Mesendoderm (in vitro differentiated cells): ENCODE results near the gene CHFR.

Experiments
- DNase-seq: peaks from one replicate; pipeline ENCODE4 v3.0.0; 2013
- H2AK5ac ChIP-seq: 2 replicates; pipeline ENCODE4 v1.6.1; 2013; ENCODE audit warnings: low read length, inconsistent platforms
- H2BK120ac ChIP-seq: 2 replicates; pipeline ENCODE4 v1.6.1; 2013; ENCODE audit warnings: low read depth, mild to moderate bottlenecking, low read length, moderate library complexity, mixed read lengths
- H2BK15ac ChIP-seq: replicated peaks from 2 replicates; pipeline ENCODE4 v1.6.1; 2013; ENCODE audit warnings: low read depth, mild to moderate bottlenecking, moderate library complexity
- H2BK5ac ChIP-seq: 2 replicates; pipeline ENCODE4 v1.6.1; 2013; ENCODE audit warnings: low read length, inconsistent platforms
- H3K18ac ChIP-seq: 2 replicates; pipeline ENCODE4 v1.6.1; 2013; ENCODE audit warnings: mild to moderate bottlenecking, low read length, mixed read lengths
- H3K23ac ChIP-seq: one replicate; pipeline ENCODE4 v1.6.1; 2013; ENCODE audit warnings: low read length
- H3K27ac ChIP-seq: 2 replicates; pipeline ENCODE4 v1.5.1; 2013; ENCODE audit warnings: low read depth, mild to moderate bottlenecking, inconsistent platforms, low read length, moderate library complexity
- H3K27me3 ChIP-seq: 2 replicates; pipeline ENCODE4 v1.6.1; 2013; ENCODE audit warnings: low read length, control low read depth, mild to moderate bottlenecking, inconsistent platforms; ENCODE audit not compliant: insufficient read depth, poor library complexity
- H3K36me3 ChIP-seq: 2 replicates; pipeline ENCODE4 v1.6.1; 2013; ENCODE audit warnings: low read length, inconsistent platforms; ENCODE audit not compliant: control insufficient read depth, insufficient read depth
- H3K4ac ChIP-seq: one replicate; pipeline ENCODE4 v1.6.1; 2013; ENCODE audit warnings: low read depth, mild to moderate bottlenecking, low read length, moderate library complexity
- H3K4me1 ChIP-seq: 2 replicates; pipeline ENCODE4 v1.6.1; 2013; ENCODE audit warnings: low read depth, low read length, inconsistent platforms; ENCODE audit not compliant: control insufficient read depth
- H3K4me2 ChIP-seq: 2 replicates; pipeline ENCODE4 v1.6.1; 2013; ENCODE audit warnings: low read length
- H3K4me3 ChIP-seq: 2 replicates; pipeline ENCODE4 v1.5.1; 2013; ENCODE audit warnings: mild to moderate bottlenecking, low read length
- H3K56ac ChIP-seq: one replicate; pipeline ENCODE4 v1.6.1; 2013; ENCODE audit warnings: low read length
- H3K79me1 ChIP-seq: 2 replicates; pipeline ENCODE4 v1.6.1; 2013; ENCODE audit warnings: low read length, inconsistent platforms
- H3K79me2 ChIP-seq: 2 replicates; pipeline ENCODE4 v1.6.1; 2013; ENCODE audit warnings: mild to moderate bottlenecking, low read length; ENCODE audit not compliant: control insufficient read depth, insufficient read depth
- H3K9ac ChIP-seq: 2 replicates; pipeline ENCODE4 v1.6.1; 2013; ENCODE audit warnings: low read length, inconsistent platforms
- H4K5ac ChIP-seq: one replicate; pipeline ENCODE4 v1.6.1; 2013; ENCODE audit warnings: low read length
- H4K8ac ChIP-seq: one replicate; pipeline ENCODE4 v1.6.1; 2013; ENCODE audit warnings: low read depth, mild to moderate bottlenecking, control low read depth, low read length, moderate library complexity
- WGBS: extraction: QIAGEN DNeasy Blood & Tissue Kit; methylation state at CpG from one replicate; pipeline ENCODE4 v1.1.7; 2013; ENCODE audit warnings: low lambda C conversion rate, missing lambda C conversion rate; ENCODE audit not compliant: insufficient coverage; ENCODE audit errors: extremely low coverage; 5-methylcytosine and 5-hydroxymethylcytosine counted together

CHFR gene

DNA sequence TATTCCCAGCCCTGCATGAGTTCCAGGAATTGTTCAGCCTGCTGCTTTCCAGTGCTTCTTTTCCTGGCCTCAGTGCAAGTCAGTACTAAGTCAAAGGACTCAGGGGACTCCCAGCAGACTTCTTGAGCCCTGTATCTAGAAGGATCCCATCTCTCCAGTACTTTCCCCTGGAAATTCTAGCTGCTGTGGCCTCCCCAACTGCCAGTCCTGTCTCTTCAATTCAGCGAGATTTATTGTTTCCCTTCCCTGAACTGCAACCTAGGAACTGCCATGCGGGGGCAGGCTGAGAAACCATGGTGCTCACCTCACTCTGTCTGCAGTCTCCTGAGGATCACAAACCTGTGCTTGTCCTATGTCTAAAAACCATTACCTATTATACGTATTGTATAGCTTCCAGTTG, 37.0 kb upstream of the CHFR start:
- Histone ChIP-seq H3K4me1 (no peaks in the 10 kb centered on the region), H3K27me3 (no peaks in the 10 kb centered on the region), H3K4ac (no peak overlapping the region), H3K79me1 (no peaks in the 10 kb centered on the region), H3K27ac (no peak overlapping the region), H3K79me2 (no peaks in the 10 kb centered on the region), H2BK120ac (no peak overlapping the region), H3K23ac (no peak overlapping the region), H3K4me3 (peak overlapping the region; percentile 16), H3K36me3 (no peaks in the 10 kb centered on the region), H2BK15ac (no peak overlapping the region), H3K9ac (no peak overlapping the region), H3K4me2 (no peak overlapping the region), H3K18ac (no peak overlapping the region), H2AK5ac (no peak overlapping the region), H3K56ac (no peak overlapping the region), H2BK5ac (no peak overlapping the region), H4K8ac (no peak overlapping the region), H4K5ac (no peak overlapping the region)
- DNase-seq: no peak
- WGBS: no CpG with 5 or more reads among the region's 3 CpGs

DNA sequence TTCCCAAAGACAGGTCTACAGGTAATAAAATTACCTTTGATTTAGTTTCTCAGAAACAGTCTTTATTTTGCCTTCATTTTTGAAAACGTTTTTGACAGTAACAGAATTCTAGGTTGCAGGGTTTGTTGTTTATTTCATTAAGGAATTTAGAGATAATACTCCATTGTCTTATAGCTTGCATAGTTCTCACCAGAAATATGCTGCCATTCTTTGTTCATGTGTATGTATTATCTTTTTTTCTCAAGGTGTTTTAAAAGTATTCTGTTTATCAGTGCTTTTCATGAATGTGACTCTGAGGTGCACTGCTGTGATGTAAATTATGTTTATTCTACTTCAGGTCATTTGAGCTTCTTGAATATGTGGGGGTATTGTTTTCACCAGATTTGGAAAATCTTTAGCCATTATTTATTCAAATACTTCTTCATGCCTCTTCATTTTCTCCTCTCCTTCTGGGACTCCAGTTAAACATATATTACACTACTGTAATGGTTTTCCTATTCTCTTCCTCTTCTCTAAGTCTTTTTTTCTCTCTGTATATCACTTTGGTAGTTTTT, 36.0 kb upstream of the CHFR start:
- Histone ChIP-seq H3K18ac (no peak overlapping the region), H3K4me2 (no peak overlapping the region), H2AK5ac (no peak overlapping the region), H3K79me1 (no peaks in the 10 kb centered on the region), H3K23ac (no peak overlapping the region), H4K8ac (no peak overlapping the region), H3K27me3 (no peaks in the 10 kb centered on the region), H3K4me1 (no peaks in the 10 kb centered on the region), H3K79me2 (no peaks in the 10 kb centered on the region), H2BK5ac (no peak overlapping the region), H3K36me3 (no peaks in the 10 kb centered on the region), H2BK120ac (no peak overlapping the region), H4K5ac (no peak overlapping the region), H3K27ac (no peak overlapping the region), H3K4ac (no peak overlapping the region), H3K56ac (no peak overlapping the region), H2BK15ac (no peak overlapping the region), H3K4me3 (no peak overlapping the region), H3K9ac (no peak overlapping the region)
- no peak for DNase-seq
- no CpG with 5 or more reads among the region's 1 CpG for WGBS

DNA sequence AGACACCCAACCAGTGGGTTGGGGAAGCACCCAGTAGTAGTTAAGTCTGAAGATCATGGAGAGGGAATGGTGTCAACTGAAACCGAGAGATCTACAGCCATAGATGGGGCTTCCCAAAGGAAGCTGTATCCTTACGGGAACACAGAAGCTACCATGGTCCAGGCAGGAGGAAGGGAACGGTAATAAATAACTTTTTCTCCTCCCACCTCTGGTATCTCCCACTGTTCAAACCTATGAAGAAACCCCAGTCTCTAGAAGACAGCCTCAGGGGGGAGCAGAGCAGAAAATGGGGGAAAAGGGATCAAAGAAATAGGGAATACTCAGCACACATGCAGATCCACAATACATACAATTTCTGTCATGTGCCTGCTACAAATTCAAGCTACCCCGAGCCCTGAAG, 35.3 kb upstream of the CHFR start:
- Histone ChIP-seq H3K56ac (no peak overlapping the region), H2AK5ac (no peak overlapping the region), H3K18ac (no peak overlapping the region), H4K5ac (no peak overlapping the region), H3K4ac (no peak overlapping the region), H3K23ac (no peak overlapping the region), H2BK120ac (no peak overlapping the region), H3K79me1 (no peaks in the 10 kb centered on the region), H3K4me3 (no peak overlapping the region), H3K36me3 (no peaks in the 10 kb centered on the region), H3K4me2 (no peak overlapping the region), H2BK5ac (no peak overlapping the region), H4K8ac (no peak overlapping the region), H3K79me2 (no peaks in the 10 kb centered on the region), H3K9ac (no peak overlapping the region), H3K4me1 (no peaks in the 10 kb centered on the region), H2BK15ac (no peak overlapping the region), H3K27ac (no peak overlapping the region), H3K27me3 (no peaks in the 10 kb centered on the region)
- DNase-seq: no peak
- WGBS: no CpG with 5 or more reads among the region's 4 CpGs

DNA sequence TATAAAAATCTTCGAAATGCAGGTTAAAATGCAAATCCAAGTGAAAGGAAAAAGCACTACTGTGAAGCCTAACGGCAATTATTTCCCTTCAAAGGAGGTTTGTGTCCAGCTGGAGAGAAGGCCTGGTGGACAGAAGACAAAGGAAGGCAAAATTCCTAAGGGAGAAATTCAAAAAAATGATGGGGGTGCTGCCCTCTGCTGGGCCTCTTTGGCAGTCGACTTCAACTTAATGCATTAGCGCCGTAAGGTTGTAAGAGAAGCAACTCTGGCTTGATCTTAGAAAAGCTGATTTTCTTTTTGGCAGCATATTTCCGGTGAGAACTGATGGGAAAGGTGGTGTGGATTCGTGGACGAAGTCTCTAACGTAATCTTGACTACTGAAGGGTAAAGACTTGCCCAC, 34.3 kb upstream of the CHFR start:
- Histone ChIP-seq H3K23ac (no peak overlapping the region), H2BK5ac (no peak overlapping the region), H4K5ac (no peak overlapping the region), H3K18ac (no peak overlapping the region), H3K4me3 (no peak overlapping the region), H3K9ac (no peak overlapping the region), H3K27me3 (no peaks in the 10 kb centered on the region), H3K56ac (no peak overlapping the region), H3K79me2 (no peaks in the 10 kb centered on the region), H3K4me1 (no peaks in the 10 kb centered on the region), H2BK15ac (no peak overlapping the region), H4K8ac (no peak overlapping the region), H3K4me2 (no peak overlapping the region), H2AK5ac (no peak overlapping the region), H3K79me1 (no peaks in the 10 kb centered on the region), H3K36me3 (no peaks in the 10 kb centered on the region), H2BK120ac (no peak overlapping the region), H3K27ac (no peak overlapping the region), H3K4ac (no peak overlapping the region)
- WGBS: no CpG with 5 or more reads among the region's 9 CpGs
- peak; percentile 17 for DNase-seq

DNA sequence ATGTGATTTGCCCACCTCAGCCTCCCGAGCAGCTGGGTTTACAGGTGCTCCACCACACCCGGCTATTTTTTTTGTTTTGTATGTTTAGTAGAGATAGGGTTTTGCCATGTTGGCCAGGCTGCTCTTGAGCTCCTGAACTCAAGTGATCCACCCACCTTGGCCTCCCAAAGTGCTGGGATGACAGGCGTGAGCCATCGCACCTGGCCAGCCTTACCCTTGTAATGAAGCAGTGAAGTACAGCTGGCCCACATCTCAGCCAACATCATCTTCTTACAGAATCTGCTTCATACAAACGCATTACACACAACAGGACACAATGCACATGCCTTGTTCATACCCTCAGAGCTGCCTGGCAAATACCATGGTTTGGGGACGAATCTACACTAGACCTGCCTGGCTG, 31.3 kb upstream of the CHFR start:
- no peak overlapping the region for H2BK15ac ChIP-seq
- H3K36me3 ChIP-seq: no peaks in the 10 kb centered on the region
- H3K56ac ChIP-seq: no peak overlapping the region
- no peak overlapping the region for H3K9ac ChIP-seq
- H3K4ac ChIP-seq: no peak overlapping the region
- no peak overlapping the region for H4K8ac ChIP-seq
- no peak overlapping the region for H3K4me3 ChIP-seq
- no peak overlapping the region for H4K5ac ChIP-seq
- H3K4me1 ChIP-seq: no peaks in the 10 kb centered on the region
- no peak for DNase-seq
- no peak overlapping the region for H2AK5ac ChIP-seq
- no peak overlapping the region for H3K27ac ChIP-seq
- H3K4me2 ChIP-seq: no peak overlapping the region
- H2BK120ac ChIP-seq: no peak overlapping the region
- H2BK5ac ChIP-seq: no peak overlapping the region
- no peak overlapping the region for H3K23ac ChIP-seq
- H3K79me1 ChIP-seq: no peaks in the 10 kb centered on the region
- no peaks in the 10 kb centered on the region for H3K27me3 ChIP-seq
- H3K18ac ChIP-seq: no peak overlapping the region
- no CpG with 5 or more reads among the region's 6 CpGs for WGBS
- no peaks in the 10 kb centered on the region for H3K79me2 ChIP-seq

DNA sequence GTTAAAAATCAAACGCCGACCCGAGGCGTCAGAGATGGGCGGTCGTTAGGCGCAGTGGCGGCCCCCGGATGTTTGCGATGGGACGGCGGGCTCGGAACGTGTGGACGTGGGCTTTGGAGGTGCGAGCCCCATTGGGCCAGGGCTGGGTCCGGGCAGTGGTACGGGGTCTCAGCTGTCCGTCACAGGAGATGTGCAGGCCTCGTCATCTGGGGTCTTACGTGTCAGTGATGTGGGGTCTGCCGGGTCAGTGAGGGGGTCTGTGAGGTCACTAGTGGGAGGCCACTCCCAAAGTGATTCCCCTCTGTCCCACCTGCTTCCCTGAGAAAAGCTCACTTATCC, 21.6 kb upstream of the CHFR start:
- no peak overlapping the region for H4K5ac ChIP-seq
- peaks cover 2% of the 10 kb centered on the region for H3K4me1 ChIP-seq
- peak overlapping the region; percentile 5 for H3K18ac ChIP-seq
- H3K27me3 ChIP-seq: no peaks in the 10 kb centered on the region
- H3K23ac ChIP-seq: peak overlapping the region; percentile 66
- no peak for DNase-seq
- H3K9ac ChIP-seq: peak overlapping the region; percentile 78
- H3K36me3 ChIP-seq: no peaks in the 10 kb centered on the region
- H2BK120ac ChIP-seq: no peak overlapping the region
- H2AK5ac ChIP-seq: no peak overlapping the region
- H4K8ac ChIP-seq: no peak overlapping the region
- H3K4ac ChIP-seq: no peak overlapping the region
- WGBS: no CpG with 5 or more reads among the region's 22 CpGs
- peak overlapping the region; percentile 67 for H3K27ac ChIP-seq
- H2BK5ac ChIP-seq: no peak overlapping the region
- H2BK15ac ChIP-seq: no peak overlapping the region
- H3K4me2 ChIP-seq: peak overlapping the region; percentile 91
- H3K79me2 ChIP-seq: no peaks in the 10 kb centered on the region
- H3K56ac ChIP-seq: peak overlapping the region; percentile 84
- H3K4me3 ChIP-seq: peak overlapping the region; percentile 54
- no peaks in the 10 kb centered on the region for H3K79me1 ChIP-seq
